PC-9 (cell line): Measurements from ENCODE around the gene GMCL2.
"Not testable (repeated sequence)": the region's sequence is repeated elsewhere in the genome, so short reads cannot be mapped to it uniquely, and the experiment has no call there.

Experiments used
- CTCF ChIP-seq: fragments of 200-600 bp; sonication (generic); conservative IDR thresholded peaks from 2 replicates; pipeline ENCODE4 v1.6.1; 2017; ENCODE audit warnings: mixed run types, antibody characterized with exemption, mild to moderate bottlenecking, moderate library complexity
- EZH2 ChIP-seq: fragments of 200-600 bp; sonication (generic); IDR thresholded peaks from 2 replicates; pipeline ENCODE4 v1.8.0; 2017; ENCODE audit warnings: antibody characterized with exemption, low read depth

GRCh38 chr5:178198151-178198550, 11.0 kb upstream of the GMCL2 start:
- not testable (repeated sequence) for TF ChIP-seq CTCF, EZH2
